Medulla oblongata (tissue), 1 donor: ENCODE data around the gene ATG16L1.

Experiments used
- DNase-seq: peaks from one replicate; pipeline ENCODE4 v3.0.0-alpha.2; 2015; ENCODE audit errors: extremely low spot score

ATG16L1 gene

DNA sequence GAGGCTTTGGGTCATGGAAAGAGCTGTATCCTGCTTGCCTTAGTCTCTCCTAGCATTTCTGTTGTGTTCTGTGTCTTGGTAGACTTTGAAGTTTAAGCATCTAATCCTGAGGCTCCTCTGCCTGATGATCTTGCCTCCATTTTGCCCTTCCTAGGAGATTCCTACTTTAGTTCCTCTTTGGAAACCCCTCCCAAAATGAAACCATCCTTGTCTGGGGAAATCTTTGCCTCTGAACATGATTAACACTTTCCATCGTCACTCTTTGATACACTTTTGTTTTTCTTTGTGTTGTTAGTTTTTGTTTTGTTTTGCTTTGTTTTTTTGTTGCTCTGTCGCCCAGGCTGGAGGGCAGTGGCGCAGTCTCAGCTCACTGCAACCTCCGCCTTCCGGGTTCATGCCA is 9.2 kb downstream of the ATG16L1 start:
- DNase-seq, result no peak

DNA sequence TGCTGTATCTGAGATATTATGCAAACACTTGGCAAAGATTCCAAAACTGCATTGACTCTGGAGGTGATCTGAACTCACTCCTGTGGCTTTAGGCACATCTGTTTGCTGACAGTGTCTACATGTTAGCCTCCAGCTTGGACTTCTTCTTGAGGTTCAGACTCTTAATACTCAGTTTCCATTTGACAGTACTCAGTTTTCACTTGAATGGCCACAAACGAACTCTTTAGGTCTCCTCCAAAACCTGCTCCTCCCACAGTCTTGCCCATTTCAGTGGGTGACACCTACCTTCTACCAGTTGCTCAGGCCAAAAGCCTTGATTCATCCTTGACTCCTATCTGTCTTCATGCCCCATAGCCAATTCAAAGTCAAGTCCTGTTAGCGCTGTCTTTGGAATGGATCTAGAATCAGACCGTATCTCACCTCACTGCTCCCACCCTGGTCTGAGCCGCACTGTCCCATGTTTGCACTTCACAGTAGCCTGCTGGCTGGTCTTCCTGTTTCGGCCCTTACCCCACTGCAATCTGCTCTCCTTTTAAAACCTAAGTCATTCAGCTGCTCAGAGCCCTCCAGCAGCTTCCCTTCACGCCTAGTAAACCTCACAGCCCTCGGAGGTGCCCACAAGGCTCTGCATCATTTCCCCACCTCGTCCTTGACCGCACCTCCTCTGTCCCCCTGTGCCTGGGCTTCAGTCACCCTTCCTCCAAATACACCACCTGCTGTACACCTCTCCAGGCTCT is 10.5 kb downstream of the ATG16L1 start:
- no peak for DNase-seq

GRCh38 chr2:233262562-233262961 is 11.1 kb downstream of the ATG16L1 start:
- no peak for DNase-seq

DNA sequence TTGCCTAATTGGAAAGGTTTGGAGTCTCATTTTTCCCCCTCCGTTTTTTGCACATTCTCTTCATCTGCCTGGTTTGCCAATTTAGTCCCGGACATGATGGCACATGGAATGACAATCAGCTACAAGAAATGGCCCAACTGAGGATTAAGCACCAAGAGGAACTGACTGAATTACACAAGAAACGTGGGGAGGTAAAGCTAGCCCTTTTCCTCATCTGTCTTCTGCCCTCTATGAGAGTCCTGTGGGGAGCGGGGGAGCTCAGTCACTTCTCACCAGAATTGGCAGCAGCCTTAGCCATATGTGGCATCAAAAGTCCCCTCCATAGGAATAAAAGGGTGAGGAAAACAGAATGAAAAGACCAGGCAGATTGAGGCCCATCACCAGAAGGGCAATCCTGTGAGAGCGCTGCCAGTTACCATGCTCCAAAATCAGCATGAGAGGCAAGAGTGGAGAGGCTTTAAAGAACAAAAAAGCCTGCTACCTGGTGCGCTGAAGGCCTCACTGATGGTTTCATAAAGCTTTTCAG is 11.6 kb downstream of the ATG16L1 start:
- DNase-seq, result no peak

DNA sequence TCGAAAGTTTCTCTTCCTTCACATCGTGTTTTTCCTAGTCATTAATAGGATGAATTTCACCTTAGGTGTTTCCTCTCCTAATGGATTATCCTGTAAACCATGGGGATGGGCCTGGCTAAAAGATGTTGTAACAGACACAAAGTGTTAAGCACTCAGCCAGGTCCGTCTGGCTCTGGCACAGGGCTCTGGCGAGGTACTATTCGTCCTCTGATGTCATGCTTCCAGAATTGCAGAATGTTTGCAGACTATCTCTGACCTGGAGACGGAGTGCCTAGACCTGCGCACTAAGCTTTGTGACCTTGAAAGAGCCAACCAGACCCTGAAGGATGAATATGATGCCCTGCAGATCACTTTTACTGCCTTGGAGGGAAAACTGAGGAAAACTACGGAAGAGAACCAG is 13.2 kb downstream of the ATG16L1 start:
- DNase-seq, result no peak

- no peak for DNase-seq
Observed at GRCh38 chr2:233265899-233266431, 14.5 kb downstream of the ATG16L1 start.

DNA sequence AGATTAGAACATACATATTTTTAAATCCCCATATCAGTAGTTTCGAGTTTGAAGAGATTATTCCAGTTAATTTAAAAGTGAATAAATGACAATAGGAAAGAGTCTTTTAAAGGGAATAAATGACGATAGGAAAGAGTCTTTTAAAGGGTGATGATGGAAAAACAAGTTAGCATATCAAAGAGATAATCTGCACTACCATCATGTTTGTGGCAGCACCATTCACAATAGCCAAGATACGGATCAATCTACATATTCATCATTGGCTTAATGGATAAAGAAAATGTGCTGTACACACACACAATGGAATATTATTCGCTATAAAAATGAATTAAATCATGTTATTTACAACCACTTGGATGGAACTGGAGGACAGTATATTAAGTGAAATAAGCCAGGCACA is 15.0 kb downstream of the ATG16L1 start:
- DNase-seq, result no peak

- no peak for DNase-seq
Observed at GRCh38 chr2:233267516-233268245, 16.2 kb downstream of the ATG16L1 start.

GRCh38 chr2:233270366-233270765 is 18.9 kb downstream of the ATG16L1 start:
- no peak for DNase-seq

DNA sequence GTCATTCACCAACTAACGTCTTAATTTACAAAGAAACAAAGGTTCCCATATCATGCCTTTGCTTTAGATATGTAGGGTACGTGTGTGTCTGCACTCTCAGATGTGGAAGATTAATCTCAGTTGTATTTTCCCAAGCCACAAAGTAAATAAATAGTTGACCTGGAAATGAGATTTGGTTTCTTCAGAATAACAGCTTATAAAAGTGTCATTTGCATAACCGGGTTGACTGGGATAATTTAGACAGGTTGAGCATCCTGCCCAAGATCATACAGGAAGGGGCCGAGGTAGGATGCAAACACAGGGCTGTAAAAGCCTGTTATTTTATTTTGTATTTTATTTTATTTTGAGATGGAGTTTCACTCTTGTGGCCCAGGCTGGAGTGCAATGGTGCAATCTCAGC is 19.5 kb downstream of the ATG16L1 start:
- no peak for DNase-seq

GRCh38 chr2:233271693-233272092 is 20.2 kb downstream of the ATG16L1 start:
- no peak for DNase-seq

GRCh38 chr2:233273120-233273519 is 21.6 kb downstream of the ATG16L1 start:
- no peak for DNase-seq

GRCh38 chr2:233275223-233275622 is 23.8 kb downstream of the ATG16L1 start:
- DNase-seq, result no peak

GRCh38 chr2:233278921-233279320 is 27.4 kb downstream of the ATG16L1 start:
- no peak for DNase-seq

- no peak for DNase-seq
Observed at GRCh38 chr2:233280114-233280693, 28.7 kb downstream of the ATG16L1 start.

DNA sequence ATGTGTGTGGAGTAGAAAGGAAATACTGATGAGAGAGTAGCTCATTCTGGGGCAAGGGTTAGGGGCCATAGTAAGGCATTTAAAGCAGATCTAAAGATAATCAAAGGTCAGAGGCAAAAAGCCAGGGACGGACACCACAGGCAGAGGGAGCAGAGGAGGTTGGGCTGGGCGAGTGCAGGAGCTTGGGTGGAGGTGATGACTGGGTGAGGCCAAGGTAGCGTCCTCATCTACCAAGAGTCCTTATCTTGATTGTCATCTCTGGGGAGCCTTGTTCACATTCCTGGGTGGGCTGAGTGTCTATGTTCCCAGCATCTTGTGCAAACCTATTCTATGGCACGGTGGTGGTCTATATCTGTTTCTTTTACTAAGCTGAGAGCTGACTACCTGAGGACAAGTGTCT is 30.1 kb downstream of the ATG16L1 start:
- no peak for DNase-seq

DNA sequence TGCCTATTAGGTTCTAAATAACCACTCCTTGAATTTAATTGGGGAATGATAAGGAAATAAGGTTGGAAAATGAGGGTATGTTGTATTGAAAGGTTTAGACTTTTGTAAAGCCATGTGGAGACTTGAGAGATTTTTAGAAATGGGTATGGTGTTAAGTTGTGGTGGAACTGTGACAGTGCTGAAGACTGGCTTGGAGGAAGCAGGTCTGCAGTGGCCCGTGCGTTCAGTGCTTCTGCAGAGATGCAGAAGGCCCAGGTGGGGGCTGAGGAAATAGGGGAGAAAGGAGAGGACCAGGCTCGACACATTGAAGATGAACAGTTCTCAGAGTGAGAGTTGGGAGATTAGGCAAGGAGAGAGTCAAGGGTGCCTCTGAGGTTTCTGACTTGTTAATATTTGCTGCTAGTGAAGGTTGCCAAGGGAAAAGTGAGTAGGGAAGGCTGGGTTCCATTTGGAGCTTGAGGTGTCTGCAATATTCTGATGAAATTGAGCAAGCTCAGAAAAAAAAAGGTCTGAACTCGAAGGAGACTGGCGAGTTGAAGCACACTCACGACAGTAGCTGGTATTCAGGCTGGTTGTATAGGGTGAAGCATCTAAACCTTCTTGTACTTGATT is 30.6 kb downstream of the ATG16L1 start:
- no peak for DNase-seq

DNA sequence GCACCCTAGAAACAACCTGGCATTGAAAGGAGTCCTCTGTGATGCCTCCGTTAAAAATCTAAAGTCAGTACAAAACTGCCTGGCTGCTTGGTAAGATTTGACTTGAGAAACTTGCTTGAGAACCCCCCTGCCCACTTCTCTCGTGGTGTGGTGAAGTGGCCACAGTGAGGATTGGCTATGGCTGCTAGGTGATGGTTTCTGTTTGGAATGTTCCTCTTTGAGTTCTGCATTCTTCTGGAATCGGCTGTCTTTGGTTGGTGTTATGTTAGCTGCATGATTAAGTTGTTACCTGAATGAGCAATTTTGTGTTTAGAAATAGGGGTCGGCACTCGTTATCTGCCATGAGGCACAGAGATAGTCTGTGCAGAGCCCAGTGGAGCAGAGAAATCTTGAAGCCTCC is 34.4 kb downstream of the ATG16L1 start:
- no peak for DNase-seq

DNA sequence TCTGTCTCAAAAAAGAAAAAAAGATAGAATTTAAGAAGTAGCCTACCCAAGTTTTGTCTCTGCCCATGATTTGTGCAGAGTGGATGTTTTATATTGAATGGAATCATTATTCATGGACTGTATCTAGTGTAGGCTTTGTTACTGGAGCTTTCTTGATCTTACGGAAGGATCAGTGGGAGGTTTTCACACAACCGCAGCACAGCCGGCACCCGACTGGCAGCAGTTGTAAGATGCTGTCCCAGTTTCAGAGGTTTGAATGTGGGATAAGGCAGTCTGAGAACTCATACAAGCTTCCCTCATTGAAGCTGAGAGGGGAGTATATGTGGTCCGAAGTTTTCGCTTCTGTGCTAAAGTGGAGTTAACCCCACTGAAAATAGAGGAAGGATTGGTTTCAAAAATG is 36.4 kb downstream of the ATG16L1 start:
- no peak for DNase-seq

DNA sequence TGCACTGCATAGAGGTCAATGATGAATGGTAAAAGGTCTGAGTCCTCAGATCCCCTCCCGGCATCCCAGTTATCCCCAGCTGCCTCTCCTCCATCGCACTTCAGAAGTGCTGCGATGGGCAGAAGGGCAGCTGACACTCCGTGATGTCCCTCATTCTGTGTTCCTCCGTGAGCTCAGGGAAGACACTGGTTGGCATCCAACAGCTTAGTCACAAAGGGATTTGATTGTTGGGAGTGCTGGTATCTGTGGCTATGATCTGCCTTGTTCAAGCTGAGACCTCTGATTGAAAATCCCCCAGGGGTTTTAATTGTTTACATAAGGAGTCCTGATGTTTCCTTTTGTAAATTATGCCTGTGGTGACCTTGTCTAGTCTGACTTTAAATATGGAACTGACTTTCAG is 37.2 kb downstream of the ATG16L1 start:
- peak; percentile 80 for DNase-seq

DNA sequence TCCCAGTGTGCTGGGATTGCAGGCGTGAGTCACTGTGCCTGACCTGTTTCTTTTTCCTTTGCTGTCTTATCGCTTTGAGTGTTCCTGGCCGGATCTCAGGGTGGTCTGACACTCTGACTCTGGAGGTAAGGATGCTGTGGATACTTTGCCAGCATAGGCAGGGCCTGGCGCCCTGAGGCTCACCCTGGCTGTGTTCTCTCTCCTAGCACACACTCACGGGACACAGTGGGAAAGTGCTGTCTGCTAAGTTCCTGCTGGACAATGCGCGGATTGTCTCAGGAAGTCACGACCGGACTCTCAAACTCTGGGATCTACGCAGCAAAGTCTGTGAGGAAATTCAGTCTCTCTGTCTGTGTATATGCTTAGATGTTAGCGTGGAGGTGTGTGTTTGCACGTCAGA is 38.2 kb downstream of the ATG16L1 start:
- peak; percentile 83 for DNase-seq
